ENCODE measurements around the gene CCDC171.

DNA sequence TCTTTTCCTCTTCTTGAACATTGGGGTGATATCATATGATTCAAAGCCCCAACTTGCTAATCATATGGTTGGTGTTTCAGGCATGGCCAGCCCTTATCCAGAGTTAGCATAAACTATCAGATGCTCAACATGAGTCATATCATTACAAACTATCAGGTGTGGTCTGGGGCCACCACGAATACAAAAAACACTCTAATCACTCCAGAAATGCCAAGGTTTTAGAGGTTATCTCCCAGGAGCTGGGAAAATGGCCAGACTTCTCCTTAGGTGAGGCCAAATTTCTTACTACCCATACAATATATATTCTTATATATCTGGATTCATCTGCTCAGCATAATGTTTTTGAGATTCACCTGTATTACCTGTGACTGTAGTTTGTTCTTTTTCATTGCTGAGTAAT, 210.5 kb downstream of the CCDC171 start:
- no peak for TF ChIP-seq JUND (IDR thresholded peaks at IDR 0.05)
- TF ChIP-seq, protein P1, sequence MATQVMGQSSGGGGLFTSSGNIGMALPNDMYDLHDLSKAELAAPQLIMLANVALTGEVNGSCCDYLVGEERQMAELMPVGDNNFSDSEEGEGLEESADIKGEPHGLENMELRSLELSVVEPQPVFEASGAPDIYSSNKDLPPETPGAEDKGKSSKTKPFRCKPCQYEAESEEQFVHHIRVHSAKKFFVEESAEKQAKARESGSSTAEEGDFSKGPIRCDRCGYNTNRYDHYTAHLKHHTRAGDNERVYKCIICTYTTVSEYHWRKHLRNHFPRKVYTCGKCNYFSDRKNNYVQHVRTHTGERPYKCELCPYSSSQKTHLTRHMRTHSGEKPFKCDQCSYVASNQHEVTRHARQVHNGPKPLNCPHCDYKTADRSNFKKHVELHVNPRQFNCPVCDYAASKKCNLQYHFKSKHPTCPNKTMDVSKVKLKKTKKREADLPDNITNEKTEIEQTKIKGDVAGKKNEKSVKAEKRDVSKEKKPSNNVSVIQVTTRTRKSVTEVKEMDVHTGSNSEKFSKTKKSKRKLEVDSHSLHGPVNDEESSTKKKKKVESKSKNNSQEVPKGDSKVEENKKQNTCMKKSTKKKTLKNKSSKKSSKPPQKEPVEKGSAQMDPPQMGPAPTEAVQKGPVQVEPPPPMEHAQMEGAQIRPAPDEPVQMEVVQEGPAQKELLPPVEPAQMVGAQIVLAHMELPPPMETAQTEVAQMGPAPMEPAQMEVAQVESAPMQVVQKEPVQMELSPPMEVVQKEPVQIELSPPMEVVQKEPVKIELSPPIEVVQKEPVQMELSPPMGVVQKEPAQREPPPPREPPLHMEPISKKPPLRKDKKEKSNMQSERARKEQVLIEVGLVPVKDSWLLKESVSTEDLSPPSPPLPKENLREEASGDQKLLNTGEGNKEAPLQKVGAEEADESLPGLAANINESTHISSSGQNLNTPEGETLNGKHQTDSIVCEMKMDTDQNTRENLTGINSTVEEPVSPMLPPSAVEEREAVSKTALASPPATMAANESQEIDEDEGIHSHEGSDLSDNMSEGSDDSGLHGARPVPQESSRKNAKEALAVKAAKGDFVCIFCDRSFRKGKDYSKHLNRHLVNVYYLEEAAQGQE (IDR thresholded peaks at IDR 0.05), result no peak

All from liver (tissue), 2 donors.